ENCODE data around the gene UST.

- TF ChIP-seq CTCF (IDR thresholded peaks at IDR 0.05; ENCODE audit: poor library complexity) (no peak), EZH2phosphoT487 (IDR thresholded peaks at IDR 0.05; ENCODE audit: low read depth, severe bottlenecking, unreplicated experiment) (no peak), EZH2 (IDR thresholded peaks at IDR 0.05; ENCODE audit: borderline replicate concordance) (no peak)
Measured at GRCh38 chr6:148967011-148967520, 220.2 kb downstream of the UST start.
